Measurements from ENCODE around the gene NME4.

DNA sequence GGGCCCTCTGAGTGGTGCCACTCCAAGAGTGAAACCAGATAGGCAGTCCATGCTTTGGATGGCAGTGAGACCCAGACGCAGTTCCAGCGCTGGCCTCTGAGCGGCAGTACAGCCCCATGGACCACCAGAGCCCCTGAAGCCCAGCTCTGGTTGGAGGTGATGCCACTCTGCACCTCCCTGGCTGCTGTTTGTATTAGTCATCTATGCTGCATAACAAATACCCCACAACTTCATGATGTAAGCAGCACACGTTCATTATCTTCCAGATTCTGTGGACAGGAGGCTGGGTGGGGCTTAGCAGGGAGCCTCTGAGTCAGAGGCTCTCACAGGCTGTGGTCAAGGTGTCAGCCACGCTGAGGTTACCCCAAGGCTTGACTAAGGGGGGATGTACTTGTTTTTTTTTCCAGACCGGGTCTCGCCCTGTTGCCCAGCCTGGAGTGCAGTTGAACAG lies 5.1 kb upstream of the NME4 start:
- TF ChIP-seq POLR2A (IDR thresholded peaks at IDR 0.05; ENCODE audit: low read length) (no peak), GATA1 (IDR thresholded peaks at IDR 0.05; ENCODE audit: low read depth, low read length) (no peak)
